Mesodermal cell (in vitro differentiated cells): ENCODE results near the gene CCDC93.

Experiments
- H3K27ac ChIP-seq: 2 replicates; pipeline ENCODE4 v1.7.0; 2013; ENCODE audit warnings: mild to moderate bottlenecking, low read depth, low read length, moderate library complexity; ENCODE audit not compliant: severe bottlenecking
- H3K36me3 ChIP-seq: 2 replicates; pipeline ENCODE4 v1.7.1; 2013; ENCODE audit warnings: mild to moderate bottlenecking, low read length, moderate library complexity; ENCODE audit not compliant: control insufficient read depth, insufficient read depth
- H3K4me1 ChIP-seq: one replicate; pipeline ENCODE4 v1.7.1; 2013; ENCODE audit warnings: mild to moderate bottlenecking, low read length; ENCODE audit not compliant: insufficient read depth, control insufficient read depth, poor library complexity, severe bottlenecking
- H3K4me3 ChIP-seq: 2 replicates; pipeline ENCODE4 v1.7.0; 2013; ENCODE audit warnings: low read length, control low read depth, mild to moderate bottlenecking; ENCODE audit not compliant: insufficient read depth, poor library complexity, severe bottlenecking; ENCODE audit errors: extremely low read depth
- H3K9me3 ChIP-seq: 2 replicates; pipeline ENCODE4 v1.7.1; 2013; ENCODE audit warnings: mild to moderate bottlenecking, low read length, moderate library complexity; ENCODE audit not compliant: control insufficient read depth
- WGBS, 2 experiments: methylation state at CpG; one replicate each; pipeline ENCODE4 v1.1.5; 2013; ENCODE audit warnings: missing lambda C conversion rate in 2 of 2; ENCODE audit not compliant: insufficient coverage in 2 of 2; 5-methylcytosine and 5-hydroxymethylcytosine counted together

CCDC93 gene

DNA sequence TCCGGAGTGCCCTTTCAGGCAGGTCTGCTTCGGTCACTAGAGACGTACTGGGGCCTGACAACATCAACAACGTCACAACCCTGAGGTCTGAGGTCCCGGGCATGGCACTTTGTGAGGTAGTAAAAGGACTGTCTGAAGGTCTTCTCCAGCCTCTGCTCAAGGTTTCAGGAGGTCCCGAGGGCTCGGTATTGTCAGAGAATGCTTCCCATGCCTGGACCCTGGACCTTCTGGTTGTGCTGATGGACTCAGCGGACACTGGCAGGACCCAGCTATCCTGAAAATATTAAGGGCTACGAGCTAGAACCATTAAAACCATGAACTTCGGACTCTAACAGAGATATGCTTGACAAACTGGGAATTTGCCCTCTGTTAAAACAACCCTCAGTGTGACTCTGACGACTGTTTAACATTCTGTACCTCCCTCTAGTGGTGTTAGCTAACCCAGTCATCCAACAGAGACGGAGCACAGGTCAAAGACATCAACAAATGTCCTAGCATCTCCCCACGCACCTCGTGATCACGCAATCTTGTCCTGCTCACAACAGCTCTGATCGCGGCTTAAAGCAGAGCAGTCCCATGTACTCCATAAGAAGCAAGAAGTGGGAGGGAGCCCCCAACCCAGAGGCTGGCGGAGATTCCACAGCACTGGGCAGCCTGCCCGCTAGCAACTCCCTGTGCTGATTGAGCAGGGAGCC, 96.5 kb downstream of the CCDC93 start:
- Histone ChIP-seq H3K36me3 (peaks cover 60% of the 10 kb centered on the region), H3K4me3 (no peak overlapping the region), H3K27ac (no peak overlapping the region), H3K4me1 (no peaks in the 10 kb centered on the region), H3K9me3 (peaks cover 3% of the 10 kb centered on the region)
- WGBS, 2 experiments, result 86 to 90% methylated on average over 18 to 19 of the region's 19 CpGs

DNA sequence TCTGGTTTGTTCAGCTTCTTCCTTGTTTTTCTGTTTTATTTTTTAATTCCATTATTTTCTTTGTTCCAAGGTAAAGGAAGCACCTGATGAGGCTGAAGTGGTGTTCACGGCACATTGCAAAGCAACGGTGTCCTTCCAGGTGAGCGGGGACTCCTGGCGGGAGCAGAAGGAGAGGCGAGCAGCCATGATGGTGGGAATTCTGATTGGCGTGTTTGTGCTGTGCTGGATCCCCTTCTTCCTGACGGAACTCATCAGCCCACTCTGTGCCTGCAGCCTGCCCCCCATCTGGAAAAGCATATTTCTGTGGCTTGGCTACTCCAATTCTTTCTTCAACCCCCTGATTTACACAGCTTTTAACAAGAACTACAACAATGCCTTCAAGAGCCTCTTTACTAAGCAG, 110.9 kb downstream of the CCDC93 start:
- H3K9me3 ChIP-seq, result no peaks in the 10 kb centered on the region
- no peak overlapping the region for H3K27ac ChIP-seq
- WGBS, 2 experiments, result 93 to 95% methylated on average over 5 to 7 of the region's 7 CpGs
- no peaks in the 10 kb centered on the region for H3K36me3 ChIP-seq
- H3K4me1 ChIP-seq, result no peaks in the 10 kb centered on the region
- H3K4me3 ChIP-seq, result no peak overlapping the region

DNA sequence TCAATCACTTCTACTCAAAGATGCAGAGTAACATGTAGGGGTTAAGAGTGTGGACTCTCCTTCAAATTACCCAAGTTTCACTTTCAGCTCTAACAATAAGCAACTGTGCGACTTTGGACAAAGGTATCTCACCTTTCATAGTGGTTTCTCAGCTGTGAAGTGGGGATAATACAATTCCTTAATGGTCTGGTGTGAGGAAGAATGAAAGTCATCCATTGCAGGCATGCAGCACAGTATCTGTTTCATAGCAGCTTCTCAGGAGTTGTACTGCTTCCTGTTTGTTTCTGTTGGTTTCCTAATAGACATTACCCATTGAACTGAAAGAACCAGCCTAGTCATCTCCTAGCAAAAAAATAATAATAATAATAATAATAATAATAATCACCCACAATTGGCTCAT, 125.0 kb downstream of the CCDC93 start:
- WGBS, 2 experiments, result no CpG with 5 or more reads among the region's 1 CpG

DNA sequence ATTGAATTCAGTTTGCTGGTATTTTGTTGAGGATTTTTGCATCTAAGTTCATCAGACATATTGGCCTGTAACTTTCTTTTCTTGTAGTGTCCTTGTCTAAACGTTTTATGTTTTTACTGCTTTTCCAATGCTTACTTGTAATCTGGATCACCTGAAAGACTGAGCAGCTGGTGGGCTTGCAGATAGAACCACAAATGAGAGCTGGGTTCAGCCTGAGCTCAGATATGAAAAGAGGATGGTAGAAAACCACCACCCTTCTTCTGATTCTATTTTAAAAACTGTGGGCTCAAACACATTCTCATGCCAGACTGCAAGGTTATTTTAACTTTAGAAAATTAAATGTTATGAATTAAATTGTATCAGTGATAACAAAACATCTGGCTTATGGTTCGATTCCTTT, 128.6 kb downstream of the CCDC93 start:
- Histone ChIP-seq H3K9me3 (no peaks in the 10 kb centered on the region), H3K36me3 (no peaks in the 10 kb centered on the region)

More for the DNA sequence above, 125.0 kb downstream of the CCDC93 start:
- Histone ChIP-seq H3K36me3 (no peaks in the 10 kb centered on the region), H3K9me3 (no peaks in the 10 kb centered on the region), H3K4me1 (no peaks in the 10 kb centered on the region), H3K4me3 (no peak overlapping the region), H3K27ac (no peak overlapping the region)

DNA sequence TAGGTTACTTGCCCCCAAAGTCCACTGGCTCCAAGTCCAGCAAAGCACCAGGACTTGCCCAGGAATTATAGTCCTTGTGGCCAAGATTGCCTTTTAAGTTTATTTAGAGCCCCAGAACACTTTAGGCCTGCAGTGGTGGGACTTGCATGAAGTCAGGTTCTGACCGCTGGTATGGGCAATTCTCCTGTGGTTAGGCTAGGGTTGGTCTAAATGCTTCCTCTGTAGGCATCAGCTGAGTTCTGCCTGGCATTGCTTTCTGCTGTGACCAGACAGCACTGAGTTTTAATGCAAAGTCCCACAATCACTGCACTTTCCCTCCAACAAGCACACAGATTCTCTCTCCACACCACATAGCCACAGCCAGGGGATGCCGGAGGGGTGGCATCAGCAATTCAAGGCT, 134.9 kb downstream of the CCDC93 start:
- no CpG with 5 or more reads among the region's 2 CpGs for WGBS, 2 experiments
- no peak overlapping the region for H3K4me3 ChIP-seq
- H3K4me1 ChIP-seq, result no peaks in the 10 kb centered on the region
- no peaks in the 10 kb centered on the region for H3K9me3 ChIP-seq
- no peaks in the 10 kb centered on the region for H3K36me3 ChIP-seq
- H3K27ac ChIP-seq, result no peak overlapping the region

More for the DNA sequence above, 128.6 kb downstream of the CCDC93 start:
- 52 to 75% methylated on average over 1 to 2 of the region's 2 CpGs for WGBS, 2 experiments
- no peak overlapping the region for H3K27ac ChIP-seq
- no peak overlapping the region for H3K4me3 ChIP-seq
- H3K4me1 ChIP-seq, result no peaks in the 10 kb centered on the region

DNA sequence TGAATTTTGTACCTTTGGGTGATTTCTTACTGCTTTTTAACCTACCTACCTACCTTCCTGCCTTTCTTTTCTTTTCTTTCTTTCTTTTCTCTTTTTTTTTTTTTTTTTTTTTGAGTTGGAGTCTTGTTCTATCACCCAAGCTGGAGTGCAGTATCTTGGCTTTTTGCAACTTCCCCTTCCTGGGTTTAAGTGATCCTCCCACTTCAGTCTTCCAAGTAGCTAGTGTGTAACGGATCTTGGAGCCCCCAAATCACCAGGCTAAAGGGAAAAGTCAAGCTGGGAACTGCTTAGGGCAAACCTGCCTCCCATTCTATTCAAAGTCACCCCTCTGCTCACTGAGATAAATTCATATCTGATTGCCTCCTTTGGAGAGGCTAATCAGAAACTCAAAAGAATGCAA, 138.1 kb downstream of the CCDC93 start:
- WGBS, 2 experiments, result 63% methylated on average over 1 of the region's 1 CpG; no CpG with 5 or more reads in 1 of the 2 experiments
- Histone ChIP-seq H3K27ac (no peak overlapping the region), H3K4me1 (no peaks in the 10 kb centered on the region)

More for the DNA sequence above, 138.1 kb downstream of the CCDC93 start:
- H3K36me3 ChIP-seq, result no peaks in the 10 kb centered on the region
- H3K9me3 ChIP-seq, result no peaks in the 10 kb centered on the region
- H3K4me3 ChIP-seq, result no peak overlapping the region
